Bronchus fibroblast of lung (primary cell): Measurements from ENCODE around the gene PEMT. TPM values are rescaled to one million over a fixed set of nuclear protein-coding genes. Genes with fewer than 3 reads are reported as not detected.

Experiments
- total RNA-seq: library from RNA; depleted of rRNA; stranded (reverse); fragments of >200 nt; gene quantifications from 2 replicates; pipeline ENCODE4 v1.2.3, GENCODE V29; 2015

The PEMT gene, protein sequence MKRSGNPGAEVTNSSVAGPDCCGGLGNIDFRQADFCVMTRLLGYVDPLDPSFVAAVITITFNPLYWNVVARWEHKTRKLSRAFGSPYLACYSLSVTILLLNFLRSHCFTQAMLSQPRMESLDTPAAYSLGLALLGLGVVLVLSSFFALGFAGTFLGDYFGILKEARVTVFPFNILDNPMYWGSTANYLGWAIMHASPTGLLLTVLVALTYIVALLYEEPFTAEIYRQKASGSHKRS
- 75.0 and 75.4 TPM in 2 replicates for total RNA-seq

DNA sequence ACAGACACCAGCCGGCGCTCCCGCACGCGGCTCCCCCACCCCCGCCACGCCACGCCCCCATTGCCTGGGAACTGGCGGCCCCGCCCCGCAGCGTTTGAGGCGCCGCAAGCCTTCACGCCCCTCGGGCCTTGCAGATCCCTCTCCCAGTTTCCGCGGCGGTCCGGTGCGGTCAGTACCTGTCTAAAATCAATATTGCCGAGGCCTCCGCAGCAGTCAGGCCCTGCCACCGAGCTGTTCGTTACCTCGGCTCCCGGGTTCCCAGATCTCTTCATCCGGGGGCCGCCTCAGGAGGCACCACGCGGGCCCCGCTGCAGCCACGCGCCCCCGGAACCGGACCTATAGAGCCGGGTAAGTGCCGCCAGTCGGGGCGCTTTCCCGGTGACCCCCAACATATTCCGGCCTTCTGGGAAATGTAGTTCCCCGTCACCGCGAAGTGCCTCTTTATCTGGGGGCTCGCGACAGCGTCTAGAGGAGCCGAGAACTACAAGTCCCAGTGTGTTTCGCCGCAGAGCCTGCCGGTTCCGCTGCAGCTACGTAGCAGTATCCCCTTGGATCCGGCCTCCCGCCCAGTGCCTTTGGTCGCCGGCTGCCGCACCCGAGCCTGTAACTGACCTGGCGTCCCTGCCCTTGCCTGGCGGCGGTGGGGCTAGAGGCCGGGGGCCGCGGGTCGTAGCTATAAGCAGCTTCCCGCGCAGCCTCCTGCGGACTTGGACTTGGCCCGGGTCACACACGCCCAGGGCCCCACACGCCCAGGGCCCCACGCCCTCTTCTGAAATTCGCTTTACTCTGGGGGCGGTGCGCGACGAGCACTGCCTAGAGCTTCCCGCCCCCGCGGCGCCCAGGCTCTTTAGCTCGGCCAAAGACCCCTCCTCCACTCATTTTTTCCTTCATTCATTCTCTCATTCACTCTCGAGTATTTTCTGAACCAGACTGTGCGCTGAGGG is at the start of gene PEMT:
Gene PEMT, minus strand, starts transcription at position 354 of the 944 bp plus-strand sequence. Its CDS starts 82 bp downstream, at position 272.

DNA sequence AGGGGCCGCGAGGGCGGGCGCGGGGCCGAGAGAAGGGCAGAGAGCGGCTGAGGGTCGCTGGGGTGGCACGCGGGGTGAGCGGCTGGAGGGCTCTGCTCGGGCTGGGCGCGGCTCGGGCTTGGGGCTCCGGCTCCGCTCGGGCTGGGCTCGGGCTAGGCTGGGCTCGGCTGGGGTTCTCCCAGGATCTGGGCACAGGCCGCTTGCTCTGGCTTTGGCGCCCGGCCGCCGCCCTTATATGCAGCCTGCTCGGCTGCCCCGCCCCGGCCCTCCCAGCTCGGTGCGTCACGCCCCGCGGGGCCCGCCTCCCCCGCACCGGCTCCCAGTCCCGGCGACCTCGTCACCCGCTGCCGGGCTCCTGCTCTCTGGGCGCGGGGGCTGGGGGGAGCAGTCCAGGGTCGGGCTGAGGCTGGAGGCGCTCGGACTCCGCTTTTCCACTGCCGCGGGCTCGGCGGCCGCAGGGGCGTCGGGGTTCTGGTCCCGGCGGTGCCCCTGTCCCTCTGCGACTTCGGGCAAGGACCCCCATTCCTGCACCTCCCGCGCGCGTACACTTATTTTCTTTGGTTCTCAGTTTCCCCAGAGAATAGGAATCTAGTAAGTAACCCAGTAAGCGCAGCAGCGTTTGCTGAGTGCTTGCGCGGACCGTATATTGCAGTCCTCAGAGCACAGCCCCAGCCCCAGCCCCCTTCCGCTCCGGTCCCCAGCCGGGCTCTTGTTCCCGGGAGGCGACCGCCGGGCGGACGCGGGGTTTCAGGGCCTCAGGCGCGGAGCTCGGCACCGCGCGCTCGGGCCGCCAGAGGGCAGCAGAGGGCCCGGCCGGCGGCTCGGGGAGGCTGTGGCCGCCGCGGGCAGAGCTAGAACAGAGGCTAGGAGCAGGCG is 95.1 kb downstream of the PEMT start, which contains the start of gene RASD1:
Gene RASD1, minus strand, starts transcription at position 207 of the 876 bp plus-strand sequence. CDS start 214 bp downstream, outside the sequence.

DNA sequence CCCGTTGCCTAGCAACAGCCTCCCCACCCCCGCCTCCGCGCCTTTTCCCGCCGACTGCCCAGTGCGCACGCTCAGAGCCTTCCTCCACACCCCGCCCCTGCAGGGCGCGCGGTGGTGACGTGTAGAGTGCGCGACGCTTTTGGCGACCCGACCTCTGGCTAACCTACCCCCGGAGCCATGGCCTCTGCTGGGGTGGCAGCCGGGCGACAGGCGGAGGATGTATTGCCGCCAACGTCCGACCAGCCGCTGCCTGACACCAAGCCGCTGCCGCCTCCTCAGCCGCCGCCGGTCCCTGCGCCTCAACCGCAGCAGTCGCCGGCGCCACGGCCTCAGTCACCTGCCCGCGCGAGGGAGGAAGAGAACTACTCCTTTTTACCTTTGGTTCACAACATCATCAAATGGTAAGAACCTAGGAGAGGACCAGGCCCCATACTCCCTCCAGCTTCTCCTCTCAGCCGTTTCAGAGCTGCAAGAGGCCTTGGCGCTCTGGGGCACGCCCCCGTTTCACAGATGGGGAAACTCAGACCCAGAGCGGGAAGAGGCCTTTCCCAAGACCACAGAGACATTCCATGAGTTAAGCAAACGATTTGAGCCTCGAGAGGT is 114.5 kb downstream of the PEMT start, which contains the start of gene MED9:
Gene MED9, plus strand, starts transcription at position 136 of the 603 bp plus-strand sequence. Its CDS starts 42 bp downstream, at position 178.

Other genes starting within 250 kb of the PEMT start
- gene MED9, start 114.7 kb downstream of the PEMT start, total RNA-seq = 9.5 and 14.8 TPM in 2 replicates
- 0.30 and 0.84 TPM in 2 replicates for gene RASD1, start 95.3 kb downstream of the PEMT start, total RNA-seq
- 10.1 and 14.6 TPM in 2 replicates for gene RAI1, start 89.8 kb upstream of the PEMT start, total RNA-seq
- 82.7 and 97.3 TPM in 2 replicates for gene SREBF1, start 245.3 kb upstream of the PEMT start, total RNA-seq